A549 (cell line): ENCODE data around the gene TDRD1.

Experiments
- BHLHE40 ChIP-seq: IDR thresholded peaks from 2 replicates; pipeline ENCODE4 v1.6.1; 2012; ENCODE audit warnings: low read depth, low read length, inconsistent platforms
- CBX2 ChIP-seq: fragments of 200-600 bp; sonication (generic); IDR thresholded peaks from 2 replicates; pipeline ENCODE4 v1.6.1; 2016; ENCODE audit warnings: low read depth, mild to moderate bottlenecking, borderline replicate concordance
- CTCF ChIP-seq: fragments of >200 bp; sonication (Bioruptor Twin); formaldehyde crosslinking; IDR thresholded peaks from 3 replicates; pipeline ENCODE4 v1.5.1; 2016
- JUNB ChIP-seq: fragments of >200 bp; sonication (Bioruptor Twin); formaldehyde crosslinking; IDR thresholded peaks from 2 replicates; pipeline ENCODE4 v1.6.1; 2016
- MAFK ChIP-seq: fragments of 450-650 bp; IDR thresholded peaks from 2 replicates; pipeline ENCODE4 v1.6.1; 2014; ENCODE audit not compliant: partially characterized antibody
- MAX ChIP-seq: IDR thresholded peaks from 2 replicates; pipeline ENCODE4 v1.6.1; 2012
- RCOR1 ChIP-seq: fragments of 150-350 bp; IDR thresholded peaks from 2 replicates; pipeline ENCODE4 v1.6.1; 2014; ENCODE audit warnings: antibody characterized with exemption, low read length, low read depth
- SREBF2 ChIP-seq: fragments of 450-650 bp; IDR thresholded peaks from 2 replicates; pipeline ENCODE4 v1.6.1; 2014; ENCODE audit warnings: mild to moderate bottlenecking, moderate library complexity
- USF2 ChIP-seq: fragments of 450-650 bp; IDR thresholded peaks from 2 replicates; pipeline ENCODE4 v1.6.1; 2014; ENCODE audit warnings: antibody characterized with exemption
- ZC3H11A ChIP-seq: fragments of 450-650 bp; IDR thresholded peaks from 2 replicates; pipeline ENCODE4 v1.6.1; 2014; ENCODE audit warnings: antibody characterized with exemption, mild to moderate bottlenecking
- ZFP36 ChIP-seq: fragments of 450-650 bp; IDR thresholded peaks from 2 replicates; pipeline ENCODE4 v1.6.1; 2014; ENCODE audit warnings: borderline replicate concordance; ENCODE audit not compliant: partially characterized antibody

GRCh38 chr10:114250716-114251115, 71.6 kb downstream of the TDRD1 start:
- TF ChIP-seq CTCF (no peak), ZFP36 (no peak), USF2 (no peak), JUNB (no peak), MAX (no peak), MAFK (no peak), SREBF2 (no peak), ZC3H11A (no peak), RCOR1 (no peak), CBX2 (no peak), BHLHE40 (no peak)
